HFF-Myc (cell line): Measurements from ENCODE around the gene CD22.

Experiments used
- DNase-seq: peaks from one replicate; pipeline ENCODE4 v3.0.0-alpha.2; 2011; ENCODE audit warnings: low read depth; ENCODE audit errors: extremely low read depth
- H3K4me3 ChIP-seq: replicated peaks from 2 replicates; pipeline ENCODE4 v1.5.1; 2011; ENCODE audit warnings: low read depth, mild to moderate bottlenecking, control low read depth, low read length
- TF ChIP-seq, protein P1 (sequence below): IDR thresholded peaks from 2 replicates; pipeline ENCODE4 v1.5.1; 2012; ENCODE audit warnings: mild to moderate bottlenecking, low read depth, low read length, control low read depth; ENCODE audit errors: missing control alignments

Gene CD22

DNA sequence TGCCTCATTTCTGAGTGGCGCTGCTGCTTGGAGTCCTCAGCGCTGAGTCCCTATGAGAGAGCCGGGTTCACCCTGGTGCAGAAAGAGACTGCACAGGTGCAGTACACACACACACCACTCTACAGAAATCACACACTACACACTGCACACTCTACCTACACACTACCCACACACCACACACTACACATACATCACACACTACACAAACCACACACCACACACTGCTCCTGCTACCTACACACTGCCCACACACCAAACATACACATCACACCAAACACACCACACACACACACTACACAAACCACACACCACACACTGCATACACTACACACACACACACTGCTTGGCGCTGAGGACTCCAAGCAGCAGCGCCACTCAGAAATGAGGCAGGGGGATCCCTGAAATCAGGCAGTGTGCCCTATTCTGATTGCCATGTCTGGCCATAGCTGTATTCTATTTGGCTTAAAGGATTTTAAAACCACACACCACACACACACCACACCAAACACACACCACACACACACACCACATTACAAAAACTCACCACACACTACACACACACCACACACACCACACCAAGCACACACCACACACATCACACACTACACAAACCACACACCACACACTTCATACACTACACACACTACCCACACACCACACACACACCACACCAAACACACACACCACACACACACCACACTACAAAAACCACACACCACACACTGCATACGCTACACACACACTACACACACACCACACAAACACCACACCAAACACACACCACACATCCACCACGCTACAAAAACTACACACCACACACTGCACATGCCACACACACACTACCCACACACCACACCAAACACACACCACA, 32.1 kb upstream of the CD22 start:
- TF ChIP-seq, protein P1, sequence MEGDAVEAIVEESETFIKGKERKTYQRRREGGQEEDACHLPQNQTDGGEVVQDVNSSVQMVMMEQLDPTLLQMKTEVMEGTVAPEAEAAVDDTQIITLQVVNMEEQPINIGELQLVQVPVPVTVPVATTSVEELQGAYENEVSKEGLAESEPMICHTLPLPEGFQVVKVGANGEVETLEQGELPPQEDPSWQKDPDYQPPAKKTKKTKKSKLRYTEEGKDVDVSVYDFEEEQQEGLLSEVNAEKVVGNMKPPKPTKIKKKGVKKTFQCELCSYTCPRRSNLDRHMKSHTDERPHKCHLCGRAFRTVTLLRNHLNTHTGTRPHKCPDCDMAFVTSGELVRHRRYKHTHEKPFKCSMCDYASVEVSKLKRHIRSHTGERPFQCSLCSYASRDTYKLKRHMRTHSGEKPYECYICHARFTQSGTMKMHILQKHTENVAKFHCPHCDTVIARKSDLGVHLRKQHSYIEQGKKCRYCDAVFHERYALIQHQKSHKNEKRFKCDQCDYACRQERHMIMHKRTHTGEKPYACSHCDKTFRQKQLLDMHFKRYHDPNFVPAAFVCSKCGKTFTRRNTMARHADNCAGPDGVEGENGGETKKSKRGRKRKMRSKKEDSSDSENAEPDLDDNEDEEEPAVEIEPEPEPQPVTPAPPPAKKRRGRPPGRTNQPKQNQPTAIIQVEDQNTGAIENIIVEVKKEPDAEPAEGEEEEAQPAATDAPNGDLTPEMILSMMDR = no peak
- no peak overlapping the region for H3K4me3 ChIP-seq
- no peak for DNase-seq

DNA sequence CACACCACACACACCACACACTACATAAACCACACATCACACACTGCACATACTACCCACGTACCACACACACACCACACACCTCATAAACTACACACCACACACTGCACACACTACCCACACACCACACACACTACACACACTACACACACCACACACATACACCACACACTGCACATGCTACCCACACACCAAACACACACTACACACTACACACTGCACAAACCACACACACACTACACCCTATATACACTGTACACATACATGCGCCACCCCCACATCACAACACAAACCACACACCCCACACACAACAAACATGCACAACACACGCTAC, 31.5 kb upstream of the CD22 start:
- no peak for DNase-seq
- no peak overlapping the region for H3K4me3 ChIP-seq
- TF ChIP-seq, protein P1 = no peak

DNA sequence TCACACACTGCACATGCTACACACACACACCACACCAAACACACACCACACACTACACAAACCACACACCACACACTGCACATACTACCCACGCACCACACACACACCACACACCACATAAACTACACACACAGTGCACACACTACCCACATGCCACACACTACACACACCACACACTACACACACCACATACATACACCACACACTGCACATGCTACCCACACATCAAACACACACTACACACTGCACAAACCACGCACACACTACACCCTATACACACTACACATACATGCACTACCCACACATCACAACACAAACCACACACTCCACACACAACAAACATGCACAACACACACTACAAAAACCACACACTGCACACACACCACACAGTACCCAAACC, 31.1 kb upstream of the CD22 start:
- no peak overlapping the region for H3K4me3 ChIP-seq
- no peak for DNase-seq
- TF ChIP-seq, protein P1 = no peak

- TF ChIP-seq, protein P1 = no peak
- no peak overlapping the region for H3K4me3 ChIP-seq
- no peak for DNase-seq
Measured at GRCh38 chr19:35298561-35298972, 30.4 kb upstream of the CD22 start.

DNA sequence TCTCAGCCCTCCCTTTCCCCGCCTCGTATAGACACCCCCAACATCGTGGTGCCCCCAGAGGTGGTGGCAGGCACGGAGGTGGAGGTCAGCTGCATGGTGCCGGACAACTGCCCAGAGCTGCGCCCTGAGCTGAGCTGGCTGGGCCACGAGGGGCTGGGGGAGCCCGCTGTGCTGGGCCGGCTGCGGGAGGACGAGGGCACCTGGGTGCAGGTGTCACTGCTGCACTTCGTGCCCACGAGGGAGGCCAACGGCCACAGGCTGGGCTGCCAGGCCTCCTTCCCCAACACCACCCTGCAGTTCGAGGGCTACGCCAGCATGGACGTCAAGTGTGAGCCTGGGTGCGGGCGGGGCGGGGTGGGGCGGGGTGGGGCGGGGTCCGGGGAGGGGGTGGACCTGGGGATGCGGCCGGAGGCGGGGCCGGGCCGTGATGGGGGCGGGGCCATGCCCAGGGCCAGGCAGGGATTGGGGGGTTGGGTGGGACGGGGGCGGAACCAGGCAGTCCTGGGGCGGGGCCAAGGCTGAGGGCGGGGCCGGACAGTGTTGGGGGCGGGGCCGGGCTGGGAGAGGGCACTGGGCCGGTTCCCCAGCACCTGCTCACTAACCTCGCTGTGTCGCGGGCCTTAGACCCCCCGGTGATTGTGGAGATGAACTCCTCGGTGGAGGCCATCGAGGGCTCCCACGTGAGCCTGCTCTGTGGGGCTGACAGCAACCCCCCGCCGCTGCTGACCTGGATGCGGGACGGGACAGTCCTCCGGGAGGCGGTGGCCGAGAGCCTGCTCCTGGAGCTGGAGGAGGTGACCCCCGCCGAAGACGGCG, 29.3 kb upstream of the CD22 start:
- no peak overlapping the region for H3K4me3 ChIP-seq
- TF ChIP-seq, protein P1 = no peak
- DNase-seq = no peak

DNA sequence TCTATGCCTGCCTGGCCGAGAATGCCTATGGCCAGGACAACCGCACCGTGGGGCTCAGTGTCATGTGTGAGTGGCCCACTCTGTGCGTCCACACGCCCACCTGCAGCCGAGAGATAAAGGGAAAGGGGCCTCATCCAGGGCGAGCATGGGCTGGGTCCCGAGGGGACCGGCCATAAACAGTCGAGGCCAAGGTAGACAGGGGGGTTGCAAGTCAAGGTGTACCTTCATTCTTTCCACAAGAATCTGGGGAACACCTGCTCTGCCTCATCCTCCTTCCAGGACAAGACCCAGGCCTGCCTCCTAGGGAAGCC, 28.7 kb upstream of the CD22 start:
- TF ChIP-seq, protein P1 = no peak
- DNase-seq = no peak
- H3K4me3 ChIP-seq = no peak overlapping the region
